NCI-H2029 treated with DMSO at 0.1 percent for 48 hours (cell line): Measurements from ENCODE around the gene PPP1R7.

Experiments
- DNase-seq: peaks from one replicate; lab custom pipeline; 2025; lab: John Stamatoyannopoulos, UW

Gene PPP1R7

DNA sequence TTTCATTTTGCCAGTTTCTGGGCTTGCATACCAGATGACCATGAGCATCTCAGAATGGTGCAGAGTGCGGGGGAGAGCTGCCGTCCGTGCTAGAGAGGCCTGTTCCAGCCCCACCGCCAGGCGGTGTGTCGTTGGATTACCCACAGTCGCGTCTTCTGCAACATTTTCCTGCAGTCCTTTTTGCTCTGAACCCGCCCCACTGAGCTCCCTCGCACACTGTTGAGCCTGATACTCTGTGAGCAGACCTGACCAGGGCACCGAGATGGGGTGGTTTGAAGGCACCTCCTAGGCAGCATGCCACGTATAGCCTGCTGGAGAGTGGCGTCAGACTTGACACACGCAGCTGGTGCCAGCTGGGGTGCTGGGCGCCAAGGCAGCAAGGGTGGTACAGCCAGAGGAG, 18.1 kb downstream of the PPP1R7 start:
- DNase-seq = no peak

GRCh38 chr2:241173557-241173956, 23.3 kb downstream of the PPP1R7 start:
- no peak for DNase-seq

- DNase-seq = no peak
Measured at GRCh38 chr2:241177526-241178334, 27.5 kb downstream of the PPP1R7 start.

GRCh38 chr2:241178961-241179360, 28.7 kb downstream of the PPP1R7 start:
- DNase-seq = no peak

DNA sequence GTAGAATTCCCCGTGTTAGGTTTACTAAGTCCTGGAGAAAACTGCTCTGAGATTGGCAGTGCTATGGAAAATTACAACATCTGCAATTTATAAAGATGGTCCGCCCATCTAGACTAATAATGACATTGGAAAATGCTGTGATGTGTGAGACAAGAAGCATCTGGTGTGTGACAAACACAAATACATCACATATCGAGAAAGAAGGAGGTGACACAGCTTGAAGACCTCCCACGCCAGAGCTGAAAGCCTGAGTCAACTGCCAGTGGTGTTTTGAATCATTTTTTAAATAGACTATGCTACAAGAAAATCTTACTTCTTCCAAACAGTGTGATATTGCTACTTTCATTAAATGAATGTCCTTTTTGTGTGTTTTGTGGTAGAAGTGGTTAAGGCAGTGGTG, 29.6 kb downstream of the PPP1R7 start:
- no peak for DNase-seq

DNA sequence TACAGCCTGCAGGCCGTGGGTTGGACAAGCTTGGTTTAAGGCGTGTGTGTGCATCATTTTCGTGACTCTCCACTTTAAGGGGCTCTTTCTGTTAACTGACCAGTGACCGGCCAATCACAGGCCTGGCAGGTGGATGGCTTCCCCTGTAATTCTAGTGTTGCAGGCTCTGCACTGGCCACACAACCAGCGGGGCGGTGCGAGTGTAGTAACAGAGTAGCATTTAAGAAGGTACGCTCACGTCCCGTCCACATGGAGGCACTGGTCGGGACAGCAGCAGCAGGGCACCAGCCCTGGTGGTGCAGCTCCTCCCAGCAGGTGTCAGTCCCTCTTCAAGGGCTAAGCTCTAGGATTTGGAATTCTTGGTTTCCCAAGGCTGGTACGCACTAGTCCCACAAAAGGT, 30.2 kb downstream of the PPP1R7 start:
- DNase-seq = no peak

DNA sequence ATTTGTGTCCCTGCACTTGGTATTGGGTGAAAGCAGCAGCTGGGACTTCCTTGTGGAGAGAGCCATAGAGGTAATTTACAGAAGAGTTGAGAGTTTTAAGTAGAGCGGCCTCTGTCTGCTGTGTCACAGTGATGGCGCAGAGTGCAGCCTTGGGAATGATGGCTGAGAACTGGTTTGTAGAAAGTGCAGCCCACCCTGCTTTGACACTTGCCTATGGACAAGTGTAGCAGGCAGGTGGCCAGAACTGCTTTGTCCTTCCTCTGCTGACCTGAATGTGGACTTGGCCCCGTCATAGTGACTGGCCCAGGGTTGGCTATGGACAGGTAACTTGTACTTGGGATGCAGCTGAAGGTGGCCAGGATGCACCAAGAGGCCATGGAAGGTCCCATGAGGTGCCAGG, 31.9 kb downstream of the PPP1R7 start:
- no peak for DNase-seq

DNA sequence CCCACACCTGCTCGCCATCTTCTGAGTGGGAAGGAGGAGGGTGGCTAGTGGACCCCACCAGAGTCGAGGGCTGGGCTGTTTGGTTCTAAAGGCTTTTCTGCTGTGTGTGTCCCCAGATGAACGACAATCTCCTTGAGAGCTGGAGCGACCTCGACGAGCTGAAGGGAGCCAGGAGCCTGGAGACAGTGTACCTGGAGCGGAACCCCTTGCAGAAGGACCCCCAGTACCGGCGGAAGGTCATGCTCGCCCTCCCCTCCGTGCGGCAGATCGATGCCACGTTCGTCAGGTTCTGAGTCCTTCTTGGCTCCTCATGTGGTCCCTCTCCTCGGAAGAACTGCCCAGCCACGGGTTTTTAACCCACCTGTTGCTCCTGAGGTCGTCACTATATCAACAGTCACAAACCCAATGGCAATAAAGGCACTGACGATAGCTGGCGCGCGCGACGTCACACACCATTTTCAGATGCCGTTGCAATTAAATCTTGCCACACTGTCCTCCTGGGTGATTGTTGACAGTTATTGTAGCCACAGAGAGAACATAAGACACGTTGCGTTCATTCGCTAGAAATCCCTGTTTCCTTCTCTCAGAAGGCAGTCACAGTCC, 32.4 kb downstream of the PPP1R7 start:
- no peak for DNase-seq

- DNase-seq = no peak
Measured at GRCh38 chr2:241183221-241183620, 33.0 kb downstream of the PPP1R7 start.

DNA sequence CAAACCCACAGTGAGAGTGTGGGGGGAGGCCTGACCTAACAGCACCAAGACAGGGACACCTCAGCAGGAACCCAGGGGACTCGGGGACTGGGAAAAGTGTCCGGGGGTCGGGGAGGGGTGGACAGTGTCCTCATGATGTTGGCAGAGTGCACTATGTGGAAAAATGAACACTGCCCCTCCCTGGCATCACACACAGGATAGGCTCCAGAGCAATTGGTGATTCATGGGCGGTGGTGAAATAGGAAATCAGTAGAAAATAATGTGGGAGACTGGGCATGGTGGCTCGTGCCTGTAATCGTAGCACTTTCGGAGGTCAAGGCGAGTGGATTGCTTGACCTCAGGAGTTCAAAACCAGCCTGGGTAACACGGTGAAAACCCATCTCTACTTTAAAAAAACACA, 34.6 kb downstream of the PPP1R7 start:
- no peak for DNase-seq

- no peak for DNase-seq
Measured at GRCh38 chr2:241185961-241186360, 35.7 kb downstream of the PPP1R7 start.

- DNase-seq = no peak
Measured at GRCh38 chr2:241187101-241187917, 37.0 kb downstream of the PPP1R7 start.

GRCh38 chr2:241187918-241188234, 37.6 kb downstream of the PPP1R7 start:
- no peak for DNase-seq

DNA sequence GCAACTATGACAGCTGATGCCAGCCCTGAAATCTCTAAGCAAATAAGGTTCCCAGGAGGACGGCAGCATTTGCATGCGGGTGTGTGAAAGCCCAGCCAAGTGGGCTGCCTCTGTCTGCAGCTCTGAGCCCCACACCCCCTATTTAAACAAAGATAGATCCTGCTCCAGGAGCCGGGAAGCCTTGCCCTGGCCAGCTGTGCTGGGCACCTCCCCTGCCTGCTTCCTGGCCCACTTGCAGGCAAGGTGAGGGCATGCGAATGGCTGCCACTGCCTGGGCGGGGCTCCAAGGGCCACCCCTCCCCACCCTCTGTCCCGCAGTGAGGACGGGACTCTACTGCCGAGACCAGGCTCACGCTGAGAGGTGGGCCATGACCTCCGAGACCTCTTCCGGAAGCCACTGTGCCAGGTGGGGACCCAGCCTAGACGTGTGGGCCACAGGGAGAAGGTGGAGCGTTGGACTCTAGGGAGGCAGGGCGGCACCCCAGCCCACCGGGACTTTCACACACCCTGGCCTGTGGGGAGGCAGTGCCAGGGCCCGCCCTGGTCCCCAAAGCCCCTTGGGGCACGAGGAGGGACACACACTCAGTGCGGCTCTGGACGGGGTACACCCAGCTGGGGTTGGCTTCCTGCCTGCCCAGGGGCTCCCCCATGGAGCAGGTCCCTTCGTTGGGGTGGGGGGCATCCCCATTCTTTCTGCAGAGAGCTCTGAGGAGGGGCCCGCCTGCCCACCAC, 38.3 kb downstream of the PPP1R7 start, which contains the start of gene ANO7:
TSS of gene ANO7 (plus strand) at position 317 of the 732 bp plus-strand sequence. CDS start 1,387 bp downstream, outside the sequence.
- DNase-seq = no peak

GRCh38 chr2:241189093-241189855, 39.0 kb downstream of the PPP1R7 start:
- no peak for DNase-seq

- DNase-seq = no peak
Measured at GRCh38 chr2:241189856-241190201, 39.6 kb downstream of the PPP1R7 start.

DNA sequence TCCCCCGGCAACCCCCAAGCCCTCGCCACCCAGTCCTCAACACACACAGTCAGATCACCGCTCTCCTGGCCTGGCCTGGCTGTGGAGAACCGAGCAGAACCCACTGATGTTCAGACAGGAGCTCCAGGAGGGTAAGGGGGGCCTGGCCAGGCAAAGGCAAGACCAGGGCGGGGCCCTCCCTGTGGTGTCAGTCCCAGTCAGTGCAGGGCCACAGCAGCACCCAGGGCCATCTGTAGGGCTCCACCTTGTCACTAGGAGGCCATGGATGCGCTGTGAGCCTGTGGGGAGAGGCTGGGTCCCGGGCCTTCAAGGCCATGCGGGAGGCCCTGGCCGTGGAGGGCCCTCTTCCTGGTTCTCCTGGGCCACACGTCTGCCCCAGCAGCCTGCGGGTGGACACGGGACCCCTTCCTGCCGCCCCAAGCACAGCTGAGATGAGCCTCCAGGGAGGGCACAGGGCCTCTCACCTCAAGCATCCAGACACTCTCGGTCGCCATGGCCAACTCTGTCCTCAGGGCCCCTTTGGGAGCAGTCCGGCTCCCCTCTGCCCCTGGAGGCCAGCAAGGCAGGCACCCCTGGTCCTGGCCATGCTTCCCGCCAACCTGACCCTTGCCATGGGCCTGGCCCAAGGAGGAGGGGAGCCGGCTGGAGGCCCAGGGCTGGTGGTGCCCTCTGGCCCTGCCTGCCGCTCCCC, 40.2 kb downstream of the PPP1R7 start:
- no peak for DNase-seq

- DNase-seq = no peak
Measured at GRCh38 chr2:241191081-241191480, 40.8 kb downstream of the PPP1R7 start.

DNA sequence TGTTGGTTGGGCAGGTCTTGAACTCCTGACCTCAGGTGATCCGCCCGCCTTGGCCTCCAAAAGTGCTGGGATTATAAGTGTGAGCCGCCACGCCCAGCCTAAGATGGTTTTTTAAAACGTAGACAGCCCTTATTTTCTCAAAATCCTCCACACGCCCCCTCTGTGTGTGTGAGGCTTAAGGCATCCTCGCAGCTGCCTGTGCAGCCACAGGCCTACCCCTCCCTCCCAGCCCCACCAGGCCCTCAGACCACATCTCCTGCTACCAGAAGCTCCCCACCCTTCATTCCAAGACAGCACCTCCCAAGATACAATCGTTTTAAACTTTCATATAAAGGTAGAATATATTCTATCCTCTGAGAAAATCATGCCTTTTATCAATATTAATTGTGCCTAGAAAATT, 43.0 kb downstream of the PPP1R7 start:
- no peak for DNase-seq

- DNase-seq = no peak
Measured at GRCh38 chr2:241194811-241195210, 44.5 kb downstream of the PPP1R7 start.
